H1 (cell line): ENCODE data around the gene GPR176. TPM values are rescaled to one million over a fixed set of nuclear protein-coding genes. Genes with fewer than 3 reads are reported as not detected.

Experiments
- CTCF ChIA-PET: fragments of 300-600 bp; sonication (Branson Sonifier 250); formaldehyde crosslinking; loops from one replicate; lab custom pipeline; 2021; ENCODE audit not compliant: partially characterized antibody; lab: Charles Lee
- POLR2A ChIA-PET: fragments of 300-600 bp; sonication (Branson Sonifier 250); formaldehyde crosslinking; loops from one replicate; lab custom pipeline; 2021; ENCODE audit warnings: inconsistent platforms; ENCODE audit not compliant: partially characterized antibody; lab: Charles Lee
- DNase-seq, 2 experiments: peaks; one replicate each; pipeline versions ENCODE4 v3.0.0 to v3.0.0-alpha.2; 2010 to 2022; ENCODE audit warnings: low spot score in 2 of 2, low read depth in 1 of 2, mixed read lengths in 1 of 2
- FAIRE-seq: peaks from 2 replicates; lab custom pipeline; 2011; peaks lifted over from hg19 to GRCh38; lab: Jason Lieb, UNC
- H2AFZ ChIP-seq: 2 replicates; pipeline ENCODE4 v1.8.1; 2012; ENCODE audit warnings: low read length, inconsistent platforms
- H2AK5ac ChIP-seq: 2 replicates; pipeline ENCODE4 v1.6.1; 2013; ENCODE audit warnings: low read depth, low read length
- H2BK120ac ChIP-seq: replicated peaks from 2 replicates; pipeline ENCODE3; 2013; ENCODE audit warnings: low read depth, low read length, inconsistent platforms
- H2BK12ac ChIP-seq: 2 replicates; pipeline ENCODE4 v1.6.1; 2013; ENCODE audit warnings: low read depth, low read length
- H2BK15ac ChIP-seq: 2 replicates; pipeline ENCODE4 v1.6.1; 2013; ENCODE audit warnings: low read length
- H2BK20ac ChIP-seq: 2 replicates; pipeline ENCODE4 v1.6.1; 2013; ENCODE audit warnings: low read length
- H2BK5ac ChIP-seq: 2 replicates; pipeline ENCODE4 v1.6.1; 2013; ENCODE audit warnings: low read depth, low read length
- H3K14ac ChIP-seq: 2 replicates; pipeline ENCODE4 v1.6.1; 2013; ENCODE audit warnings: inconsistent platforms; ENCODE audit not compliant: insufficient read length
- H3K18ac ChIP-seq: 2 replicates; pipeline ENCODE4 v1.6.1; 2013; ENCODE audit warnings: low read length; ENCODE audit errors: extremely low read depth
- H3K23ac ChIP-seq: 2 replicates; pipeline ENCODE4 v1.6.1; 2013; ENCODE audit warnings: inconsistent platforms; ENCODE audit not compliant: insufficient read length
- H3K23me2 ChIP-seq: 2 replicates; pipeline ENCODE4 v1.6.1; 2013; ENCODE audit warnings: low read depth, low read length
- H3K27ac ChIP-seq: 2 replicates; pipeline ENCODE4 v1.6.1; 2011; ENCODE audit warnings: low read depth, low read length, inconsistent platforms
- H3K27me3 ChIP-seq, 4 experiments: replicated peaks in 1 of 4; 1 replicate in 1 of 4; 2 replicates in 3 of 4; pipeline versions ENCODE4 v1.6.1 to v1.8.1; 2011 to 2013; ENCODE audit warnings: low read length in 3 of 4, mild to moderate bottlenecking in 3 of 4, inconsistent platforms in 2 of 4, mixed read lengths in 2 of 4, moderate library complexity in 1 of 4; ENCODE audit not compliant: control insufficient read depth in 3 of 4, insufficient read depth in 3 of 4; ENCODE audit errors: extremely low read depth in 1 of 4
- H3K36me3 ChIP-seq, 4 experiments: 2 replicates each; pipeline versions ENCODE4 v1.6.1 to v1.8.1; 2011 to 2013; ENCODE audit warnings: mild to moderate bottlenecking in 4 of 4, low read length in 3 of 4, moderate library complexity in 2 of 4, control low read depth in 1 of 4, inconsistent platforms in 1 of 4; ENCODE audit not compliant: insufficient read depth in 4 of 4, control insufficient read depth in 2 of 4
- H3K4ac ChIP-seq: replicated peaks from 2 replicates; pipeline ENCODE3; 2013; ENCODE audit warnings: low read length, low read depth, mixed read lengths, inconsistent platforms; ENCODE audit not compliant: insufficient read length
- H3K4me1 ChIP-seq, 4 experiments: replicated peaks in 1 of 4; 1 replicate in 1 of 4; 2 replicates in 3 of 4; pipeline versions ENCODE4 v1.6.1 to v1.8.1; 2011 to 2013; ENCODE audit warnings: low read length in 3 of 4, inconsistent platforms in 2 of 4, mixed read lengths in 1 of 4; ENCODE audit not compliant: insufficient read depth in 4 of 4, control insufficient read depth in 3 of 4
- H3K4me2 ChIP-seq, 2 experiments: 2 replicates each; pipeline versions ENCODE4 v1.6.1 to v1.8.1; 2011 to 2013; ENCODE audit warnings: low read depth in 2 of 2, low read length in 2 of 2, control low read depth in 1 of 2, inconsistent platforms in 1 of 2, mild to moderate bottlenecking in 1 of 2; ENCODE audit not compliant: insufficient read depth in 1 of 2
- H3K4me3 ChIP-seq, 4 experiments: fragments of 200-600, 300-600 bp in 1 of 4; sonication (generic), shearing (Covaris generic), sonication (Bioruptor Twin) in 1 of 4; 2 replicates each; pipeline versions ENCODE4 v1.5.1 to v1.8.1; 2011 to 2016; ENCODE audit warnings: low read length in 4 of 4, low read depth in 3 of 4, control low read depth in 2 of 4, inconsistent platforms in 2 of 4, mild to moderate bottlenecking in 2 of 4, mixed read lengths in 1 of 4, moderate library complexity in 1 of 4; ENCODE audit not compliant: insufficient read depth in 2 of 4; ENCODE audit errors: extremely low read depth in 1 of 4
- H3K56ac ChIP-seq: replicated peaks from 2 replicates; pipeline ENCODE3; 2013; ENCODE audit warnings: low read depth, mild to moderate bottlenecking, mixed read lengths, low read length, inconsistent platforms; ENCODE audit not compliant: insufficient read length
- H3K79me1 ChIP-seq: 2 replicates; pipeline ENCODE4 v1.6.1; 2013; ENCODE audit warnings: low read depth, low read length, control low read depth
- H3K79me2 ChIP-seq, 2 experiments: 2 replicates each; pipeline versions ENCODE4 v1.6.1 to v1.8.1; 2012 to 2013; ENCODE audit warnings: low read length in 2 of 2, mild to moderate bottlenecking in 2 of 2, inconsistent platforms in 1 of 2; ENCODE audit not compliant: insufficient read depth in 2 of 2, control insufficient read depth in 1 of 2
- H3K9ac ChIP-seq, 4 experiments: replicated peaks in 1 of 4; 1 replicate in 1 of 4; 2 replicates in 3 of 4; pipeline versions ENCODE4 v1.6.1 to v1.8.1; 2011 to 2013; ENCODE audit warnings: low read depth in 3 of 4, low read length in 3 of 4, control low read depth in 2 of 4, mild to moderate bottlenecking in 2 of 4, moderate library complexity in 2 of 4, inconsistent platforms in 1 of 4; ENCODE audit errors: extremely low read depth in 1 of 4
- H3K9me3 ChIP-seq, 2 experiments: 2 replicates each; pipeline versions ENCODE4 v1.6.1 to v1.8.1; 2012 to 2013; ENCODE audit warnings: mild to moderate bottlenecking in 2 of 2, moderate library complexity in 2 of 2, control low read depth in 1 of 2, inconsistent platforms in 1 of 2, low read depth in 1 of 2, low read length in 1 of 2, mixed read lengths in 1 of 2; ENCODE audit not compliant: insufficient read depth in 2 of 2
- H4K20me1 ChIP-seq, 2 experiments: replicated peaks in 1 of 2; 2 replicates each; pipeline versions ENCODE3 to v1.8.1; 2011 to 2013; ENCODE audit warnings: inconsistent platforms in 2 of 2, low read length in 2 of 2, mild to moderate bottlenecking in 1 of 2; ENCODE audit not compliant: insufficient read depth in 2 of 2, control insufficient read depth in 1 of 2
- H4K5ac ChIP-seq: 2 replicates; pipeline ENCODE4 v1.6.1; 2013; ENCODE audit warnings: low read length, low read depth, mixed read lengths, inconsistent platforms; ENCODE audit not compliant: insufficient read length
- H4K8ac ChIP-seq: 2 replicates; pipeline ENCODE4 v1.8.0; 2013; ENCODE audit warnings: mild to moderate bottlenecking, moderate library complexity, low read length, inconsistent platforms; ENCODE audit not compliant: insufficient read depth; ENCODE audit errors: extremely low read depth
- H4K91ac ChIP-seq: replicated peaks from 2 replicates; pipeline ENCODE3; 2013; ENCODE audit warnings: low read length, mixed read lengths, inconsistent platforms; ENCODE audit not compliant: insufficient read length
- RXRA ChIP-seq: IDR thresholded peaks from 2 replicates; pipeline ENCODE4 v1.6.1; 2011; ENCODE audit warnings: low read depth, mild to moderate bottlenecking, low read length, moderate library complexity; ENCODE audit not compliant: insufficient read depth
- SIRT6 ChIP-seq: IDR thresholded peaks from one replicate; pipeline ENCODE4 v1.7.1; 2012; ENCODE audit warnings: low read length, inconsistent platforms
- SP2 ChIP-seq: IDR thresholded peaks from 2 replicates; pipeline ENCODE4 v1.6.1; 2012; ENCODE audit warnings: mild to moderate bottlenecking, low read length, inconsistent platforms
- WGBS, 2 experiments: shearing (Covaris generic) in 1 of 2; methylation state at CpG; one replicate each; pipeline versions ENCODE4 v1.1.6 to v1.1.7; 2013 to 2015; ENCODE audit warnings: low lambda C conversion rate in 2 of 2, mixed read lengths in 2 of 2, inconsistent platforms in 1 of 2, low coverage in 1 of 2, missing lambda C conversion rate in 1 of 2; ENCODE audit not compliant: insufficient replicate concordance in 2 of 2, insufficient coverage in 1 of 2, insufficient read length in 1 of 2; ENCODE audit errors: extremely low coverage in 1 of 2, missing lambda C conversion rate in 1 of 2; 5-methylcytosine and 5-hydroxymethylcytosine counted together
- polyA plus RNA-seq, 7 experiments: library from polyadenylated mRNA; depleted of rRNA in 3 of 7; stranded (reverse) in 5 of 7; unstranded in 2 of 7; fragments of >200 nt in 5 of 7; fragments of 200-250 nt in 2 of 7; gene quantifications; 1 replicate in 5 of 7; 2 replicates in 1 of 7; 4 replicates in 1 of 7; pipeline versions ENCODE4 v1.2.1 to v1.2.3, GENCODE V29; 2011 to 2013; ENCODE audit warnings: missing spikeins in 2 of 7, mixed read lengths in 2 of 7
- total RNA-seq: library from RNA; stranded (reverse); fragmentation: NEBNext Ultra II Directional; extraction: Animal tissue kit (Norgen Biotek cat#: 25700); gene quantifications from 2 replicates; pipeline ENCODE4 v1.2.1, GENCODE V29; 2021
- TF ChIP-seq, protein P1 (sequence below): IDR thresholded peaks from 2 replicates; pipeline ENCODE4 v1.6.1; 2012; ENCODE audit warnings: inconsistent platforms

GPR176 gene
- total and polyA plus RNA-seq, 2 of the 8 experiments (the other 6 are each of a cell fraction or from before 2014, with no cell fraction given): 190 to 281 TPM

DNA sequence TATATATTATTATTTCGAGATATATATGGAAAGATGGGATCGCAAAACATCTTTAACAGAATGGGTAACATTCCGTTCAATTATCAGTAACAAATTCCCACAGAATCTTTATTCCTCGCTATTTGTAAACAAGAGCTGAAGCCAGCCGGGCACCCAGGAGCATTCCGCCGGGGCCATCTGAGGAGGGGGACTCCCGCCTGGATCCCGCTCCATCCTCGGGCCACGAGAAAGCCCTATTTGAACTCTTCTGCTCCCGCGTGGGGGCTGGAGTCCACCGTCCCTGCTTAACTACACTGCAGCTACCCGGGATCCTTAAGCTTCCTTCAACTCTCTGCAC lies 687 bp downstream of the GPR176 start:
- peaks cover 14 to 63% of the 10 kb centered on the region in 2 experiments; a peak in 3 of 4 replicates for H3K79me2 ChIP-seq
- H2BK120ac ChIP-seq: no peak overlapping the region
- H4K91ac ChIP-seq: peak overlapping the region; percentile 29
- H3K36me3 ChIP-seq: peaks cover 0 to 10% (median 4%) of the 10 kb centered on the region in 4 experiments; a peak in 4 of 8 replicates
- no peak for DNase-seq
- no peaks in the 10 kb centered on the region for H3K9me3 ChIP-seq
- peak overlapping the region; percentile 73 for H3K18ac ChIP-seq
- no peak overlapping the region for H2BK12ac ChIP-seq
- peaks cover 6% of the 10 kb centered on the region; the same call in 1 of the 2 replicates for H3K79me1 ChIP-seq
- H3K4me1 ChIP-seq: peaks cover 2 to 7% (median 5%) of the 10 kb centered on the region in 4 experiments; a peak in 5 of 7 replicates
- H3K4me2 ChIP-seq: peak overlapping the region; percentile 67 to 82
- H2BK5ac ChIP-seq: peak overlapping the region; percentile 26; the same call in 1 of the 2 replicates
- no peak overlapping the region for H2AFZ ChIP-seq
- ChIA-PET POLR2A (interaction anchor here (0.9 to 2.7 kb wide), 11 partner anchors 11 to 142 kb away, joined by 3 to 27 read pairs (median 4); partner anchors contain the start of gene EIF2AK4), CTCF (interaction anchor here (0.6 to 1.8 kb wide), 7 partner anchors 10 to 126 kb away, joined by 3 to 7 read pairs (median 3); no protein-coding TSS in a partner anchor)
- H4K20me1 ChIP-seq: peaks cover 2 to 12% of the 10 kb centered on the region in 2 experiments
- no peak for TF ChIP-seq SIRT6
- TF ChIP-seq, protein P1, sequence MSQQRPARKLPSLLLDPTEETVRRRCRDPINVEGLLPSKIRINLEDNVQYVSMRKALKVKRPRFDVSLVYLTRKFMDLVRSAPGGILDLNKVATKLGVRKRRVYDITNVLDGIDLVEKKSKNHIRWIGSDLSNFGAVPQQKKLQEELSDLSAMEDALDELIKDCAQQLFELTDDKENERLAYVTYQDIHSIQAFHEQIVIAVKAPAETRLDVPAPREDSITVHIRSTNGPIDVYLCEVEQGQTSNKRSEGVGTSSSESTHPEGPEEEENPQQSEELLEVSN: 0 out of 2 replicates have a peak, but pooled peaks have one; percentile 6
- no peak for TF ChIP-seq SP2
- TF ChIP-seq RXRA: no peak
- no peak overlapping the region for H2AK5ac ChIP-seq
- H2BK15ac ChIP-seq: no peak overlapping the region
- peak overlapping the region; percentile 6 for H3K14ac ChIP-seq
- H3K56ac ChIP-seq: peak overlapping the region; percentile 8
- H3K23ac ChIP-seq: no peak overlapping the region
- WGBS, 2 experiments: 0% methylated on average over 15 of the region's 15 CpGs; no CpG with 5 or more reads in 1 of the 2 experiments
- FAIRE-seq: no peak
- H3K27me3 ChIP-seq: no peaks in the 10 kb centered on the region
- no peak overlapping the region for H2BK20ac ChIP-seq
- peak overlapping the region; percentile 67; the same call in 1 of the 2 replicates for H3K27ac ChIP-seq
- peak overlapping the region; percentile 74 to 84 (median 78) for H3K9ac ChIP-seq
- no peak overlapping the region for H3K4ac ChIP-seq
- H3K4me3 ChIP-seq: peak overlapping the region; percentile 91 to 95 (median 94)
- peak overlapping the region; percentile 47; the same call in 1 of the 2 replicates for H4K8ac ChIP-seq
- peak overlapping the region; percentile 67 for H4K5ac ChIP-seq
- peaks cover 7% of the 10 kb centered on the region for H3K23me2 ChIP-seq
